ENCODE data around the gene TOX3.

The TOX3 gene

GRCh38 chr16:52563767-52564611 is 17.0 kb upstream of the TOX3 start:
- no peak for DNase-seq (ENCODE audit: low read depth)

- no peak for DNase-seq (ENCODE audit: low read depth)
Observed at GRCh38 chr16:52562770-52563169, 15.8 kb upstream of the TOX3 start.

DNA sequence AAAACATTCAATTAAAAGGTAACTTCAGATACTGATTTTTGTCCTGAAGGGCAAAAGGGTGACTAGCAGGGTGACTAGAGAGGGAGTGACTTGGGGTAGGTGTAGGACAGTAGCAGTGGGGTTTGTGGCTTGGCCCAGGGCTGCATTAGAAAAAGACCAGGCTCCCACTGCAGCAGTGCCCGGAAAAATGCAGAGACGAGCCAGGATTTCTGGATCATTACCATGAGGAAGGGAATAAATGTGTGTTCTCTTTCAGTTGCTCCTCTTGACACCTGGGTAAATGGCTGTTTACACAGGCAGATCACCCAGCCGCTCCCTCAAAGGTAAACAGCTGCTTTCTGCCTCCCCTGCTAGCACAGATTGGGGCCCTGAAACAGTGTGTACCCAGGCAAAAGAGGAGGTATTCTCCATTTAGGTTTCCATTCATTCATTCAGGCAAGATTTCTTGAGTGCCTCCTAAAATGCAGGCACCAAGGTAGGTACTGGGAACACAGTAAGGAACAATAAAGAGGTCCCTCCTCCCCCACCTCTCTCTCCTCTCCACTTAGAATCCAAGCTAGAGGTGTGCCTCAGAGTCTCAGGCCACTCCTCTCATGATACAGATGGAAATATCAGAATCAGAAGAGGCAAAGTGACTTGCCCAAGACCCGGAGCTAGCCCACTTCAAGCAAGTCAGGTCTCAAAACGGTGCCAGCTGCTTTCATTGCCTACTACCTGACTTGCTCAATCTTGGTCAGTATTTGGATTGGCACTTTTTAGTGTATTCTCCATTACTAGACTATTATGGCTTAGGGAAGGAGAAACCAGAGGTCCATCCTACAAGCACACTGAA is 15.2 kb upstream of the TOX3 start:
- no peak for DNase-seq (ENCODE audit: low read depth)

GRCh38 chr16:52558448-52558847 is 11.5 kb upstream of the TOX3 start:
- DNase-seq (ENCODE audit: low read depth): no peak

DNA sequence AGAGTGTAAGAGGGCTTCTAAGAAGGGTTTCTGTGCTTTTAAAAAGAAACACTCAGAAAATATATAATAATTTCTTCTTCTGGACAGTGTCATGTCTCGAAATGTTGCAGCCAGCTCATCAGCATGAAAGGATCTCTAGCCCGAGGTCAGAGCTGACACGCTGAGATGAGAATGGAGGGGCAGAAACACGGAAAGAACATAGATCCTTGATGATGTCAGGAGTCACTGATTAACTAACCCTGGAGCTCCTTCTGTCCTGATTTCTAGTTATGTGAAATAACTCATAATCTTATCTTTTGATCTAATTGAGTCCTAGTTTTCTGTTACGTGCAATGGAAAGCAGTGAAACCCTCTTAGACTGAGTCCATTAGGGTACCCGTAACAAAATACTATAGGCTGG is 10.3 kb upstream of the TOX3 start:
- no peak for DNase-seq (ENCODE audit: low read depth)

DNA sequence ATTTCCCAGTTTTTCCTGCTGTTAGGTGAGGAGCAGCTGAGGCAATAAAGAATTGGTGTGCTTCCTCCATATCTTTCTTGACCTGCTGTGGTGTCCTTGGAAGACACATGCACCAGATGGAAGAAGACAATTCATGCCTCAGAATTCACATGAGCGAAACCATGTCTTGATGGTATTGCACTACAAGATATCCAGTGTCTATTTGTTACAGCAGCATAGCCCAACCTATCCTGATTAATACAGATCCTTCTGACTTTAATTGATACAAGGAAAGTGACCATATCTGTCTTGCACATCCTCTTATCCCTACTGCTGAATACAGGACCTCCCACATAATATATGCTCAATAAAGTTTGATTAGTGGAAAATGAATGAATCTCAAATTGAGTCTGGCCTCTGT is 9.1 kb upstream of the TOX3 start:
- no peak for DNase-seq (ENCODE audit: low read depth)

DNA sequence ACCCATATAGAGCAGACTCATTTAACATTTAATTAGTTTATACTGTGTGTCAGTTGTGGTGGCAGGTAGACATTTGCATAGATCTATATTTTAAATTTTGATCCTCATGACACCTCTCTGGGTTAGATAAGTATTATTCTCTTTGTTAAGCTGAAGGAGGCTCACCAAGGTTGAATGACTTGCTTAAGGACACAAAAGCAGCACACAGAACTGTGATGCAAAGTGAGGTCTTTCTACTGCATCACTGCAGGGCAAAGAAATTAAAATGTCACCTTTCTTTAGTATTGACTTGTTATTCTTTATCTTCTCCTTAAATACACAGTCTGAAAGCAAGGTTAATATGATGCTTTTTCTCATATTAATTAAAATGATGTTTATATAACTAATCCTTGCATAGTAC is 8.6 kb upstream of the TOX3 start:
- no peak for DNase-seq (ENCODE audit: low read depth)

- no peak for DNase-seq (ENCODE audit: low read depth)
Observed at GRCh38 chr16:52554334-52554733, 7.4 kb upstream of the TOX3 start.

DNA sequence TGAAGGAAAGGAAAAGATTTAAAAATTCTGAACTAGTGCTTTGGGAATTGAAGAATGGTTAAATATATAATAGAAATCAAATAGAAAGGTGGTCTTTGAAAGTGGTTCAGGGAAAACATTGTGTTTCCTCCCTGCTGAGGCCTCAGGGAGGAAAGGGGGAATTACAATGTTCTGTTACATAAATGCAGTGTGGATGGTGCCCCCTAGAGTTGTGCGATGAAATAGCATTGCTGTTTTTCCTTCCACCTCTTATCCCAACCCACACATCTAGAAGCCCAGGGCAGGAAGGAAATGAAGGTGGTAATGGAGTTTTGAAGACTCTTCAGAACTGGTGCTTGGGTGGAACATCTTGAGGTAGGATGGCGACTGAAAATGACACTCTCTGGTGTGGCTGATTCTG is 6.4 kb upstream of the TOX3 start:
- no peak for DNase-seq (ENCODE audit: low read depth)

DNA sequence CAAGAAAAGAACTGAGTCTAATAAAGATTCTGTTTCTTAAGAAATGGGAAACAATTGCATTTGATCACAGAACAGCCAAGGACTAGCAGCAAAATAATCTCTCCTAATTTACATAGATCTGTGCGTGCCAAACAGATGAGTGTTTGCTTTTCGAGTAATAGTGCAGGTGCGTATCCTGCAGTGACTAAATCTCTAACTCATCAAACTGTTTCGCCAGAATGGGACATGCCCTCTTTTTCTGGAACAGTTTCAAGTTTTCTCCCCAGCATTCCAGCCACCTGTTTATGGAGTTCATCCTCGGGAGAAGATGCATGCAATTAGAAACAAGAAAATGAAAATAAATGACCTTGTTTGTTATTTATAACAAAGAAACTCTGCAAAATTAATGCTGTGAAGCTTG is 5.7 kb upstream of the TOX3 start:
- no peak for DNase-seq (ENCODE audit: low read depth)

- no peak for DNase-seq (ENCODE audit: low read depth)
Observed at GRCh38 chr16:52549011-52549692, 2.2 kb upstream of the TOX3 start.

DNA sequence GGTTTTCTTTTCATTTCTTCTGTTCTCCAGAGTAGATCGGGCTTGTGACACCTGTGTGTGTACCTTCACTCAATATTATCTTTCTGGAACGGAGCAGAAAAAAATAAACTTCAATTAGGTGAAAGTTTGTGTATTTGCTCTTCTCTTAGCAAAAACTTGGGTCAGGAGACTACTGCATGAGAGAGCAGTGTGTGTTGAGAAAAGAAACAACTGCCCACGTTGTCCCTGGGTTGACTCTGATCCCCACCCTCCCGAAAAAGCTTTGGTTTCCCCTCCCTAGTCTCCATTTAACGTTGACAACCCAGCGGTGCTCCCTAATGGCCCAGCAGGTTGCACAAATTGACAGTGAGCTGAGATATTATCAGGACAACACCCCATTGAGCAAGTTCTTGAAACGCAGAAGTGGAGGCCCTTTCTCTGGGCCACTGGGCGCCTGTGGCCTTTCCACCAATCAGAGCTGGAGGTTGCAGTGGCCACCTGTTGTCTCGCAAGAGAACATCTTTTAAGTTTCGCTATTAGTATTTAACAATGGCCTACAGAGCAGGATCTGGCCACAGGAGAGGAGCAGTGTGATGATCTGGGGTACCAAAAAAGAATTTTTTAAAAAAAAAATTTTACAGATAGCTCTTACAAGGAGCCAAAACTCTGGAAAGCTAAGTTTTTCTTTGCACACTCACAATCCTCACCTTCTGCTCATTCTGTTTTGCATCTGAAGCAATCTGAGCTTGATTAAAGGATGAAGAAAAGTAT is 1.5 kb upstream of the TOX3 start:
- DNase-seq (ENCODE audit: low read depth): no peak

- no peak for DNase-seq (ENCODE audit: low read depth)
Observed at GRCh38 chr16:52547834-52548215, 882 bp upstream of the TOX3 start.

DNA sequence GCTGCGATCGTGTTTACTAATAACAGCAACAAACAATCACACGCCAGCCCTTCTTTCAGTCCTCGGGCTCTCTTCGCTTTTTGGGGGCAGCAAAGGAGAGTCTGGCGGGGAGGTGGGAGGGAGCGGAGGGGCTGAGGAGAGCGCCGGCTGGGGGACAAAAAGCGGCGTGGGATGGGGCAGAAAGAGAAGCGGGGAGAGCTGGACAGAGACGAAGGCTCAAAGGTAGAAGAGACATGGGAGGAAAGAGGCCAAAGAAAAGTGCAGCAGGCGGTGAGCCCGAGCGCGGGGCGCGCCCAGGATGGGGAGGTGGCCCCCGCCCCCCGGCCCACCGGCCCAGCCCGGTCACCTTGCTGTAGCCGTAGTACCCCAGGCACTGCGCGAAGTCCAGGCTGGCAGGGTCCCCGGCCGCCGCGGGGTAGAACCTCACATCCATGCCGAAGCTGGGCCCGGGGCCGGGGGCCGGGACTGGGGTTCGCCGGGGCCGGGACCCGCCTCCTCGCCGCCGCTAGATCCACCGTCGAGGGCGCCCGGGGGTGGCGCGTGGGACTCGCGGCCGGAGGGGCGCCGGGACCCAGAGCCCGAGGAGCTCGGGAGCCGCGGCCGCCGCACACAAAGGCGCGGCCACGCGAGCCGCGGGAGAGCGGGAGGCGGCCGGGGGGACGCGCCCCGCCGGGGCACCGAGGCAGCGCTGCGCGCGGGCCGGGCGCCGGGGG is 496 bp downstream of the TOX3 start:
- no peak for DNase-seq (ENCODE audit: low read depth)

GRCh38 chr16:52545898-52546266 is 1.1 kb downstream of the TOX3 start:
- no peak for DNase-seq (ENCODE audit: low read depth)

DNA sequence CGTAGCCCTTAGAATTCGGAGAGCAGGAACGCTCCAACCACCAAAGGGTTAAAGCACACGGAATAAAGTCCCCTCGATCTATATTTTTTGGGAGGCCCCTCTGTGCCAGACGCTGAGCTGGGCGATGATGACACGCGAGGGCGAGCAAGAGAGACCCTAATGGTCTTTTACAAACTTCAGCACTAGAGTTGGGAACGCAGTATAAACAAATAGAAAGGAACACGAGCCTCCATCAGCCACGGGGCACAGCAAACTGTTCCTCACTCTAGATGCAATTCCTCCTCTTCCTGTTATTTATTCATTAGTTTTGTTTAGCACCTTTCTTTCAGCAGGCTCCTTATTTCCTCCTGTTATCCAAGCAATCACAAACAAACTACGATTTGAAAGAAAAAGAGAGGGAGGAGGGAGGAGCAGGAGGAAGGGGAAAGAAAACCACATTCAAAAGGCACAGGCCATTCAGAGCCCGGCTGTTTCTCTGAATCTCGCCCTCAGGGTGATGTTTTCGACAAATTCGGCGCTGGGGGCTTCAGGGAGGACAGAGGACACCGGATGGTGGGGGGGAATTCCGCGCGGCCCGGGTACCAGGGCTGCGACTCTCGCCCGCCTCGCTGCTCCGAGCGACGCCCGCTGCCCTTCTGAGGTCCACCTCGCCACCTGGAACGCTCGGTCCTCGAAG is 1.6 kb downstream of the TOX3 start:
- DNase-seq (ENCODE audit: low read depth): no peak

- no peak for DNase-seq (ENCODE audit: low read depth)
Observed at GRCh38 chr16:52544703-52545102, 2.2 kb downstream of the TOX3 start.

- DNase-seq (ENCODE audit: low read depth): no peak
Observed at GRCh38 chr16:52543654-52544053, 3.3 kb downstream of the TOX3 start.

GRCh38 chr16:52540910-52541309 is 6.0 kb downstream of the TOX3 start:
- no peak for DNase-seq (ENCODE audit: low read depth)

DNA sequence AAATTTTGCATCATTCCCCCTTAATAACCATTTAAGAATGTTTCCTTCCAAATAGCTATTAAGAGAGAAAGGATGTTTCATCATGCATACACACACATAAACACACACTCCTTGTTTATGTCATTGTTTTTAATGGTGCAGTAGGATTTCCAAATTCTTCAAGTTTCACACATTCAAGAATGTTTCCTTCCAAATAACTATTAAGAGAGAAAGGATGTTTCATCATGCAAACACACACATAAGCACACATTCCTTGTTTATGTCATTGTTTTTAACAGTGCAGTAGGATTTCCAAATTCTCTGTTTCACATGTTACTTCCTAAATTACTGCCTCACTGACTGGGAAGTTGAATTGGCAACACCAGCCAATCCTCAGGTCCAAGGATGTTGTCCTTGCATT is 7.8 kb downstream of the TOX3 start:
- DNase-seq (ENCODE audit: low read depth): no peak

DNA sequence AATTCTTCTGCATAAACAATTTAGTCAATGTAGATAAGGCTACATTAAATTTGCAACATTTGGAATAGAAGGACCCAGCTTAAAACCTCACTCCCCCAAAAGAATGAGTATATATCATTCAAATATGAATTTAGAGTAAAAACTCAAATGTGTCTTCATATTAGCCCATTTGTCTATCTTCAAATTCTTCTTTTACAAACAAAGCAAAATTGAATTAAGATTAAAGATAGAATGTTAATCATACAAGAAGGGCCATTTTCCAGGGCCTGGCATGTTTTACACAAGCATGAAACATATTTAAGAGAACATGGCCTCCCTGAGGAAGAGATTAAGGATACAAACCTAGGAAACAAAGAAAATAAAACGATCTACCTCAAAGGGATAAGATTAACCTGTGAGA is 8.4 kb downstream of the TOX3 start:
- DNase-seq (ENCODE audit: low read depth): no peak

Data from activated T-cell treated with anti-CD3 and anti-CD28 coated beads for 1 hour (primary cell).